GM18502 (cell line): ENCODE measurements around the gene BCL11A.

Experiments
- ATAC-seq: cut with Tn5 transposase; IDR thresholded peaks from one replicate; pipeline ENCODE4 v1.9.1; 2021; ENCODE audit warnings: mild to moderate bottlenecking; ENCODE audit not compliant: unreplicated experiment, poor library complexity

The BCL11A gene

DNA sequence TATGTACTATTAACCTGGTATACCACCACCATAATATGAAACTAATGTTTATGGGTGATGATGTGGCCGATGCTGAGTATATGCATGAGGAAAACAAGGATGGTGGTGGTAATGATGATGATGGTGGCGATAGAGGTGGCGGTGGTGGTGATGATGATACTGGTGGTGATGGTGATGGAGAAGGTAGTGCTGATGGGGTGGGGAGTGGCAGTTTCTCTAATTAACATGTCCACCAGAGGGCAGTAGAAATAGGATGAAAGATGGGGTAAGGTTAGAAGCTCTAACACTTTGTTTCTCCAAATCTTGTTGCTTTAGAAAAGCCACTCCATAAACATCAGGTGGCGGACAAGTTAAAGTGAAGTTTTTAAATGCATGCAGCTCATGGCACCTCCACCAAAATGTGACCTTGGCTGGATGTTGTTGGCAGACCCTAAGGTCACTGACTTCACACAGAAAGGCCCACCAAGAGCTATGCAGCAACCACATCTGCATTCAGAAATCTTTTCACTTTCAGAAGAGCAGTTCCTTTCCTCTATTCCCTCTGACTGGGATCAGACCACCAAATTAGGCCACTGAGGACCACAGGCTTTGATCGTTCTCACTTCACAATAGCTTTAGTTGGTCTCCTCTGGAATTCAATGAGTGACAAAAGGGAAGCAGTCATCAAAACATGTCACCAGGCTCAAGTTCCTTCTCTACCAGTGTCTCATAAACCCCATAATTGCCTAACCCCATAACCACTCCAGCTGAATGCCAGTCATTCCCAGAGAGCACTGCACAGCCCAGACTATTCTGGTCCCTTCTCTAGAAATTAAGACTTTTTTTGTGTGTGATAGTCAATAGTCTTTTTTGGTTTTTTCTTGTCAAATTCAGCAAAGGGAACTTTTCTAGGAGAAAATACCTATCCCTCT lies 7.5 kb upstream of the BCL11A start:
- peak; percentile 60 for ATAC-seq

GRCh38 chr2:60559880-60560279 lies 6.4 kb upstream of the BCL11A start:
- ATAC-seq: no peak

DNA sequence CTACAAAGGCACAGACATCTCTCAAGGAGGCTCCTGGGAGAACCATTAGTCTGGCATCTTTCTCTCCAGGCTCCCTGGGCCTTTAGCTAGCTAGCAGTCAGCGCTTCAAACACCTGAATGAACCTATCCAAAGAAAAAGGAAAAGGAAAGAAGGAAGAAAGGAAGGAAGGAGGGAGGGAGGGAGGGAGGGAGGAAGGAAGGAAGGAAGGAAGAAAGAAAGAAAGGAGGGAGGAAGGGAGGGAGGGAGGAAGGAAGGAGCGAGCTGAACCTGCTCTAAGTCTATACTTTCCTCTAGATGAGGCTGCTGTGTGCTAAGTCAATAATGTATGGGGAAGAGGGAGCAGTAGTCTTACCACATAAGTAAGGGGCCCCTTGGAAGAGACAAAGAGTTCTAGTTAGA lies 5.1 kb upstream of the BCL11A start:
- no peak for ATAC-seq

- no peak for ATAC-seq
These were observed 4.0 kb upstream of the BCL11A start for GRCh38 chr2:60557486-60557864.

DNA sequence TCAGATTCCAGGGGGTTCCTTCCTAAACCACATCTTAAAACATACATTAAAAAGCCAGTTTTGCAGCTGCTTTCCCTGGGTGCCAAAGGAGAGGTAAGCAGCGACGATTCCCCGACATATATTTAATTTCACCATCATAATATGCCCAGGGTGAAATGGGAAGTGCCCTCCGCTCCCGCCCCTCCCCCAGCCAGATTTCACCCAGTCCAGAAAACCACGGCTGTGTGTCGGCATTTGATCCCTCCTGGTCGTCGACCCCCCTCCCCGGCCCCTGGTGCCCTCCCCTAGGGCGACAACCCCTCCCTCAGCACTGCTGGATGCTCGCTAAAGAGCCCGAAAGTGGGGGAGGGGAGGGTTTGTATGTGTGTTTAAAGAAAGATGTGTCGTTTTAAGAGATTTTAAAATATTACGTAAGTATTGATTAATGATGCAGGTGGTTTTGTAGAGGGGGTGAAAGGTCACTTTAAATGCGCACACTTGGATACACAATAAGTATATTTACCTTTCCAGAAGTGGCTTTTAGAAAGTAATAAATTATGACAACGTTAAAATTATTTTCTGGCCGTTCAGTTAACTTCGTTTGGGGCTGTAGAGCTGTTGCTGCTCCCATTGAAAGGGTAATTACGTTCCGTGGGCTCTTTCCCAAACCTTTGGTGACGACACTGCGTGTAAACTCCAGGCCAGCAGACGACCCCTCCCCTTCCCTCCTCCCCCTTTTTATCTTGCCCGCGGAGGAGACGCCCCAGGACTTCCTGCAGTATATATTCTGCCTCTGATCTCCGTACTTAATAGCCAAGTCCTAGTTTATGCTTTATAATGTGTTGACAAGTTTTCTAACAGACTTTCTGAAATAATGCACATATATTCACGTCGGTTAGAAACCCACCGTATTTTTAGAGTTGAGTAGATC lies 3.4 kb upstream of the BCL11A start:
- no peak for ATAC-seq

GRCh38 chr2:60556175-60556574 lies 2.7 kb upstream of the BCL11A start:
- ATAC-seq: no peak

GRCh38 chr2:60555783-60556139 lies 2.3 kb upstream of the BCL11A start:
- ATAC-seq: peak; percentile 12

DNA sequence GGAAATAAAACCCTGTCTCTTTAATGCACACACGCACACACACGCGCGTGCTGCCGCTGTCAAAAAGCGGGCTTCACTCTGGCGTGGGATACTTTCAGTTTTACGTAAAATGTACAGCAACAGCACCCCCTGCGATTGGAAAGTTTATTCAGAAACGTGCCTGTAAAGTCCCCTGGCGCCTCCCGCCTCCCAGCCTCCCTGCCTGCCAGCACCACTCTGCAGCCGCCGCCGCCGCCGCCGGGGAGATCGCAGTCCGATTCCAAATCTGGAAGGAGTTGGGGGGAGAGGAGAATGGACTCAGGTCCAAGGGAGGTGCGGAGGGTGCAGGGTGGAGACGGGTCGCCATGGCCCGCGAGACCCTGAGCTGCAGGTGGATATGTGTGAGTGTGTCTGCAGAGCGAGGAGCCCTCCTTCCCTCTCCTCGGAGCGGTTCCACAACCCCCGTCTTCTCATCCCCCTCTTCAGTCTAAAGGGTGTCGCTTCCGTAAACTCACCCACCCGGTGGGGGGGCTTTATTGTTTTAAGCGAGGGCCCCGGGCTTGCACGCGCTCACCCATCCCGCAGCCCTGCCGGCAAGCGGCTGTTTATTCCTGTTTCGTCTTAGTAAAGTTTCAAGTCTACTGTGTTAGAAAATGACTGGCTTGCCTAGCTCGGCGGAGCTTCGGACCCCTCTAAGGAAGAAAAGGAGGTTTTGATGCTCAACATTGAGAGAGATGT lies 1.8 kb upstream of the BCL11A start:
- ATAC-seq: peak; percentile 41

GRCh38 chr2:60554646-60555065 lies 1.2 kb upstream of the BCL11A start:
- no peak for ATAC-seq

- peak; percentile 19 for ATAC-seq
These were observed 706 bp upstream of the BCL11A start for GRCh38 chr2:60554074-60554645.

DNA sequence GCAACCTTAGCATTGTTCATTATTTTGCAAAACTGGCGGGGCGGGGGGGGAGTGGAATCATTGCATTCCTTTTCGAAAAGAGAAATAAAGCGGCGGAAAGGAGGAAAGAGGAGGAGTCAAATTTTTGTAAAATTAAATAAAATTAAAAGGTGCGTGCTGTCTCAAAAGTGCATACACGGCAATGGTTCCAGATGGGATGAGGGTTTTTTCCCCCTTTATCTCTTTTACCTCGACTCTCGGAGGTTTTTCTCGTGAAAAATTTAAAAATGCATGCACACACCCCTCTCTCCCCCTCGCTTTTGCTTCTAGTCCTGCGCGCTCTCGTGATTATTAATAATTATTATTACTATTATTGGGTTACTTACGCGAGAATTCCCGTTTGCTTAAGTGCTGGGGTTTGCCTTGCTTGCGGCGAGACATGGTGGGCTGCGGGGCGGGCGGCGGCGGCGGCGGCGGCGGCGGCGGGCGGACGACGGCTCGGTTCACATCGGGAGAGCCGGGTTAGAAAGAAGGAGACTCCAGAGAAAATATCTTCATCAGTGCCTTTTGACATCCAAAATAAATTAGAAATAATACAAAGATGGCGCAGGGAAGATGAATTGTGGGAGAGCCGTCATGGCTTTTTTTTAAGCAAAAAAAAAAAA lies 481 bp downstream of the BCL11A start:
- ATAC-seq: no peak

- ATAC-seq: no peak
These were observed 1.2 kb downstream of the BCL11A start for GRCh38 chr2:60552078-60552850.

DNA sequence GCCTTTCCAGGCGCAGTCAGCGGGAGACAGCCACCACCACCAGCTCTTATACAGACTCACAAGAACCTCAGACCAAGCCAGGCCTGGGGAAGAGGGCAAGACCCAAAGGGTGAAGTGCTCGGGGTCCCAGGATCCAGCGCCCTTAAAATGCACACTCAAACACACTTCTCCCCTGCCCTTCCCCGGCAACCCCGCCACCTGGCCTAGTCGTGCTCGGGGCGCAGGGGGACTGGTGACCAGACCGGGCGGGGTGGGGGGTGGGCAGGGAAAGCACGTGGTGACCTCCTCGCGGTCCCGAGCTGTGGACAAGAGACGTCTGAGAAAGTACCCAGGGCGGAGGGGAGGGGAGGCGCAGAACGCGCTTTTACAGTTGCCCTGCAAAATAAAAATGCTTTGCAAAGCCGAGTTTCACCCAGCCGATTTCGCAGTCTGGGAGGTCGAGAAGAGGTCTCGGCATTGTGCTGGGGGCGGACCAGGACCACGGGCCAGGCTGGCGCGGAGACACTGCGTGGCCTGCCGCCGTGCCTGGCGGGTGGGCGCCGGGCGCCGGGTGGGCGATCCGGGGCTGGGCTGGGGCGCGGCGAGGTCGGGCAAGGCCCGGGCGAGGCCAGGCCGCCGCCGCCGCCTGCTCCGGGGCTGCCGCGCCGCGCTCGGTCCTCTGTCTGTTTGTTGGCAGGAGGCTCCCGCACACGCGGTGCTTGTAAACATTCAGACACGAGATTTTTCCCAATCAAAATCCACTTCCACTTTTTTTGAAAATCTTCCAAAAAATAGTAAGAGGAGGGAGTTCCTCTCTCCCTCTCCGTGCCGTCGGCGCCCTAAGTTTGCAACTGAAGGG lies 2.0 kb downstream of the BCL11A start:
- ATAC-seq: no peak

DNA sequence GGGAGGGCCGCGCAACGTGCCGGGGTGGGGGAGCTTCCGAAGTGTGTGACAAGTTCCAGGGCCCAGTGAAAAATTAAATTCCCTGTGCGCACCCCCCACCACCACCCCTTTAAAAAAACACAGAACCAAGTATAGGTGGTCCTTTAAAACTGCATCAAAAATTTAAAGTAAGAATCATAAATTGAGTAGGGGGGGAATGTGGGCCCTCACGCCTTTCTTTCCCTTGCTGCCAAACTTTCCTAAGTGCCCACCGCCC lies 2.5 kb downstream of the BCL11A start:
- no peak for ATAC-seq

DNA sequence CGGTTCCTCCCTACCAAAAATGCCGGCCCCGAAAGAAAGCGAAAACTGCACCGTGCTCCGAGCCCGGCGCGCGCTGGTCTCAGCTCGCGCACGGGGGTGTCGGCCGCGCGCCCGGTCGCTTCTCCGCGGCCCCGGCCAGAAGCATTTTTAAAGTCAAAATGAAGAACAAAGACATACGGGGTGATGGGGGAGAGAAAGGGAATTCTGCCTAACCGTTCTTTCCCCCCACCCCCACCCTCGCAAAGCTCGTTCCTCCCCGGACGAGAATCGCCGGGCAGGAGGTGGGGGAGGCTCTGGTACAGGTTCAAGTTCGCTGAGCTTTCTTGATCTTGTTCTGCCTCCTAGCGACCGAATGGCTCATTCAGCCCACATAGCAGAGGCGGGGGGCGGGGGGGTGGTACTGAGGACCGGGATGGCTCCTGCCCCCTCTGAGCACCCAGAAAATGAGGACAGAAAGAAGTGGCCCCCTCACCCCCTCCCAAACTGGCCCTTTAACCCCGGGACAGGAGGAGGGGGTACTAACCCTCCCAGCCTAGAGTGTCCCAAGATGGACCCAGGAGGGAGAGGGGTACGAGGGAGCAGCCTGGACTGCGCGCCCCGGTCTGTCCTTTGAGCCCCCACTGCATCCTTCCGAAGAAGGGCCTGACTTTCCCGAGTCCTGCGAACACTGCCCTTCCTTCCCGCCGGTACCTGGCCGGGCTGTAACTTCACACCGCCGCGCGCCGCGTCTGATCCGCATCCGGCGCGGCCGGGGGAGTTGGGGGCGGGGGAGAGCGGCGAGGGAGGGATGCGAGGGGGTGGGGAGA lies 3.1 kb downstream of the BCL11A start:
- peak; percentile 44 for ATAC-seq

GRCh38 chr2:60549928-60550177 lies 3.6 kb downstream of the BCL11A start:
- no peak for ATAC-seq

DNA sequence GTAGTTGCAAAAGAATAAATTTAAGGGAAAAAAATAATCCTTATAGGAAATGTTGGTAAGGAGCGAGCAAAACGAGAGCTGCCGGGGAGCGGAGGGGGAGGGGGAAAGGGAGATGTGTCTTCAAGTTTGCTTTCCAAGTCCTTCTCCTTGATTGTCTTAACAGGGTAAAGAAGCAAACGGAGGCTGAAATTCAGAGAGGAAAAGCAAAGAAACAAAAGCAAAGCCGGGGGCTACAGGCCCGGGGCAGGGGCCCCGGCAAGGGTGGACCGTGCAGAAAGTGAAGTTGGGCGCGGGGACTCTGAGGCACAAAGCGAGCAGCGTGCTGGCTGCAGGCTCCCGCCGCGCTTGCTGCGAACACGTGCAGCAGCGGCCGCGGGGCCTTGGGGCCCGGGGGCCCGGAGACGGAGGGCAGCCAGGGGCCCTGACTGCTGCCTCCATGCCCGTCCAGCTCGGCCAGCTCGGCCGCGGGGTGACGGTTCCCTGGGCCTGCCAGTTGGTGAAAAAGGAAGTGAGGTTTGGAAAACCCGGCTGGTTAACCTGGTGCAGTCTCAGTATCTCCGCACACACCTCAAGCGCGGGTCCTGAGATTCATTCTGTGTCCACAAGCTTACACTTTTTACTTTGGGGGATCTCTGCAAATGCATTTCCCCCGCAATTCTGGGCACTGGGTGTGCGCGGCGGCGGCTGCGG lies 4.1 kb downstream of the BCL11A start:
- peak; percentile 11 for ATAC-seq
